ENCODE data around the gene MIPOL1. TPM values are rescaled to one million over a fixed set of nuclear protein-coding genes. Genes with fewer than 3 reads are reported as not detected.

Gene MIPOL1
- total RNA-seq, 4 donors from 2014 or later = 11.4 to 25.7 (median 18.9) TPM

DNA sequence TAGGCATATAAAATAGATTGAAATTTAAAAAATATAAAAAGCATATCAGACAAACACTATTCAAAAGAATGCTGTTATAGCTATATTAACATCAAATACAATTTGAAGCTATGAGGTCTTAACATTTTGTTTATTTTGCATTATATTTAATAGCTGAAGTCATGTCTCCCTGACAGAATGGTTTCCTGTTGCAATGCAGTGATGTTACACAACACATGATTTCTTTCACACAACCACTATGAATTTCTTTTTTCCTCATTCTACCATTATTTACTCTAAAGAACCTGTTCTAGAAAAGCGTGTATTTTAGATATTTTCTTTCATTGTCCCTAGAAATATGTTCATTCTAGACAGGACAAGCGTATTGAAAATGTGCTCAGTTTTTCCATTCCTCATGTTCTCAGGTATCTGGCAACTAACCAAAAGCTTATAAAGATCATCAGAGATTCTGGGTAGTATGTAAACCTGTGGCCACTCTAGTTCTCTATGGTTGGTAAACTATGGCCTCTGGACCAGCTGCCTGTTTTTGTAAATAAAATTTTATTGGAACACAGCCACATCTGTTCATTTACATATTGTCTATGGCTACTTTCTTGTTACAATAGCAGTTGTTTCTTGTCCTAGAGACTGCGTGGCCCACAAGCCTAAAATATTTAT lies 213.5 kb downstream of the MIPOL1 start:
- Histone ChIP-seq H3K27ac (no peak overlapping the region), H3K36me3 (peaks cover 0 to 6% (median 0%) of the 10 kb centered on the region in 3 donors), H3K9me3 (no peaks in the 10 kb centered on the region), H3K4me3 (no peak overlapping the region), H3K27me3 (no peaks in the 10 kb centered on the region), H3K4me1 (no peaks in the 10 kb centered on the region)
- TF ChIP-seq, protein P1, sequence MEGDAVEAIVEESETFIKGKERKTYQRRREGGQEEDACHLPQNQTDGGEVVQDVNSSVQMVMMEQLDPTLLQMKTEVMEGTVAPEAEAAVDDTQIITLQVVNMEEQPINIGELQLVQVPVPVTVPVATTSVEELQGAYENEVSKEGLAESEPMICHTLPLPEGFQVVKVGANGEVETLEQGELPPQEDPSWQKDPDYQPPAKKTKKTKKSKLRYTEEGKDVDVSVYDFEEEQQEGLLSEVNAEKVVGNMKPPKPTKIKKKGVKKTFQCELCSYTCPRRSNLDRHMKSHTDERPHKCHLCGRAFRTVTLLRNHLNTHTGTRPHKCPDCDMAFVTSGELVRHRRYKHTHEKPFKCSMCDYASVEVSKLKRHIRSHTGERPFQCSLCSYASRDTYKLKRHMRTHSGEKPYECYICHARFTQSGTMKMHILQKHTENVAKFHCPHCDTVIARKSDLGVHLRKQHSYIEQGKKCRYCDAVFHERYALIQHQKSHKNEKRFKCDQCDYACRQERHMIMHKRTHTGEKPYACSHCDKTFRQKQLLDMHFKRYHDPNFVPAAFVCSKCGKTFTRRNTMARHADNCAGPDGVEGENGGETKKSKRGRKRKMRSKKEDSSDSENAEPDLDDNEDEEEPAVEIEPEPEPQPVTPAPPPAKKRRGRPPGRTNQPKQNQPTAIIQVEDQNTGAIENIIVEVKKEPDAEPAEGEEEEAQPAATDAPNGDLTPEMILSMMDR (IDR thresholded peaks at IDR 0.05) = no peak
- TF ChIP-seq EP300 (IDR thresholded peaks at IDR 0.05) (no peak), POLR2A (IDR thresholded peaks at IDR 0.05) (no peak)
- 83 to 84% methylated on average over 3 of the region's 3 CpGs for WGBS, 2 donors
- no peak for DNase-seq (ENCODE audit: low spot score in 2 of 2)

DNA sequence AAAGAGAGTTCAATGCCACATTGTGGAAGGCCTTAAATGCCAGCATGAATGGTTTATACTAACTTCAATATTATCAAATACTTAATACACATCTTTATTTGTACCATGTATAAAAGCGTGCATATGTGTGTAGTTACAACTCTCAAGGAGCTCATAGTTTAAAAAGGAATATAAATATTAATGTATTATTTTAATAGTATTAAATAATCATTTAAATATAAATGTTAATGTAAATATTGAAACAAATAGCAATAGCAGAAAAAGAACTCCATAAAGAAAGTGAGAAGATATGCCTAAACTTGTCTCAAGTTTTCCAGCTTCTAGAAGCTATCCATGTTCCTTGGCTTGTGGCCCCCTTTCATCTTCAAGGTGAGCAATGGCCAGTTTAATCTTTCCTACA lies 215.3 kb downstream of the MIPOL1 start:
- TF ChIP-seq EP300 (IDR thresholded peaks at IDR 0.05) (no peak), POLR2A (IDR thresholded peaks at IDR 0.05) (no peak)
- TF ChIP-seq, protein P1 (IDR thresholded peaks at IDR 0.05) = no peak
- Histone ChIP-seq H3K36me3 (peaks cover 0 to 6% (median 0%) of the 10 kb centered on the region in 3 donors), H3K9me3 (no peaks in the 10 kb centered on the region), H3K4me3 (no peak overlapping the region), H3K27me3 (no peaks in the 10 kb centered on the region), H3K4me1 (no peaks in the 10 kb centered on the region), H3K27ac (no peak overlapping the region)
- DNase-seq (ENCODE audit: low spot score in 2 of 2) = no peak
- 91 to 93% methylated on average over 1 of the region's 1 CpG for WGBS, 2 donors

DNA sequence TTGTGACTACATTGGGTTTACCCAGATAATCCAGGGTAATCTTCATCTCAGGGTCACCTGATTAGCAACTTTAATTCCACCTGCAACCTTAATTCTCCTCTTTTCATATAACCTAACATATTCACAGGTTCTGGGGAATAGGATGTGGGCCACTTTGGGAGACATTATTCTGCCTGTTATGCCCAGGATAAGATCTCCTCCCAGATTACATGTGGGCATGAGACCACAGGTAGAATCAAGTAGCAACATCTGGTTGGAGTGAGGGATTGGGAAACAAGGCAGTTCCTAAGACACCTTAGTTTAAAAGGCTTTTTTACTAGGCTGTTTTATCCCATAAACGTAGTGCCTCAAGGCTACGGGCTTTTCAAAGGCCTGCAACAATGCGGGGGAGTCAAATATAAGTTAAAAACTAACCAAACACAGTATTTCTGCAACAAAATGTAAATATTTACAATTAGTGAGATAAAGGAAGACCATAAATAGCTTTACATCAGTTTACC lies 215.8 kb downstream of the MIPOL1 start:
- Histone ChIP-seq H3K27ac (no peak overlapping the region), H3K27me3 (no peaks in the 10 kb centered on the region), H3K4me3 (no peak overlapping the region), H3K9me3 (no peaks in the 10 kb centered on the region), H3K4me1 (no peaks in the 10 kb centered on the region), H3K36me3 (peaks cover 0 to 6% (median 0%) of the 10 kb centered on the region in 3 donors)
- WGBS, 2 donors = 85 to 89% methylated on average over 3 of the region's 3 CpGs
- TF ChIP-seq POLR2A (IDR thresholded peaks at IDR 0.05) (no peak), EP300 (IDR thresholded peaks at IDR 0.05) (no peak)
- TF ChIP-seq, protein P1 (IDR thresholded peaks at IDR 0.05) = no peak
- no peak for DNase-seq (ENCODE audit: low spot score in 2 of 2)

DNA sequence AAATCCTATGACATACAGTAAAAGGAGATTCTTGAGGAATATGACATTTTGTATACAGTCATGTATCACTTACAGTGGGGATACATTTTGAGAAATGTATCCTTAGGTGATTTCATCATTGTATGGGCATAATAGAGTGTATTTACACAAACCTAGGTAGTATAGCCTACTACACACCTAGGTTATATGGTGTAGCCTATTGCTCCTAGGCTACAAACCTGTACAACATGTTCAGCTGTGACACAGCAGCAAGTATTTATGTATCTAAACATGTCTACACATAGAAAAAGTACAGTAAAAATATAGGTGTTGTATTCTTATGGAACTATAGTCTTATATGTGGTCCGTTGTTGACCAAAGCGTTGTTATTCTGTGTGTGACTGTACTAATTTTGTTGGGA lies 218.5 kb downstream of the MIPOL1 start:
- Histone ChIP-seq H3K4me1 (no peaks in the 10 kb centered on the region), H3K4me3 (no peak overlapping the region), H3K27me3 (no peaks in the 10 kb centered on the region), H3K9me3 (no peaks in the 10 kb centered on the region), H3K27ac (no peak overlapping the region), H3K36me3 (peaks cover 0 to 6% (median 0%) of the 10 kb centered on the region in 3 donors)
- DNase-seq (ENCODE audit: low spot score in 2 of 2) = no peak
- 93 to 97% methylated on average over 2 of the region's 2 CpGs for WGBS, 2 donors
- TF ChIP-seq, protein P1 (IDR thresholded peaks at IDR 0.05) = no peak
- no peak for TF ChIP-seq EP300 (IDR thresholded peaks at IDR 0.05)

DNA sequence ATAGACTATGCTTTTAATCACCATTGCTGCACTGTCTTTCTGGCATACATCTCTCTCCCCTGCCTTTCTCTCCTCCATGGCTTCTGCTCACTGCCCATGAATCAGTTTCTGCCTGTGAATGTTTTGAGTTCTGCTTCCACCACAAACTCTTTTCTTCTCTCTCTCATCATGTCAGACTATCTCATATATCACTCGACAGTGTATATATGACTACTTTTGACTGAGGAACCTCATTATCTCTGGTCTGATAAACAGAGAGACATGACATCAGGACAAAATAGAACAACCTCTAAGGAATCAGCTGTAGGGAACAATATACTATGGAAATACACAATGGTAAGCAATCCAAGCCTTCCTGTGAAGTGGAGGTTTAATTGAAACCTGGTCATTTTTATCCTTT lies 219.4 kb downstream of the MIPOL1 start:
- WGBS, 2 donors = 86 to 94% methylated on average over 1 of the region's 1 CpG
- Histone ChIP-seq H3K9me3 (no peaks in the 10 kb centered on the region), H3K27ac (no peak overlapping the region), H3K27me3 (no peaks in the 10 kb centered on the region), H3K36me3 (peaks cover 0 to 6% (median 0%) of the 10 kb centered on the region in 3 donors), H3K4me3 (no peak overlapping the region), H3K4me1 (no peaks in the 10 kb centered on the region)
- DNase-seq (ENCODE audit: low spot score in 2 of 2) = no peak
- TF ChIP-seq POLR2A (IDR thresholded peaks at IDR 0.05) (no peak), EP300 (IDR thresholded peaks at IDR 0.05) (no peak)
- TF ChIP-seq, protein P1 (IDR thresholded peaks at IDR 0.05) = no peak

Data from tibial nerve (tissue), 4 donors.